Loucy (cell line): Measurements from ENCODE around the gene BORCS6.

Experiments used
- CTCF ChIP-seq: fragments of 200-600 bp; sonication (generic); conservative IDR thresholded peaks from 2 replicates; pipeline ENCODE4 v1.5.1; 2014; ENCODE audit warnings: mild to moderate bottlenecking, antibody characterized with exemption, low read length
- EZH2phosphoT487 ChIP-seq: fragments of 200-600 bp; IDR thresholded peaks from 2 replicates; pipeline ENCODE4 v1.6.1; 2018; ENCODE audit warnings: antibody characterized with exemption, mild to moderate bottlenecking, moderate library complexity, borderline replicate concordance

GRCh38 chr17:8164815-8165131 lies 25.2 kb downstream of the BORCS6 start:
- TF ChIP-seq CTCF (no peak), EZH2phosphoT487 (no peak)
